K562 (cell line): ENCODE results near the gene RBM18. TPM values are rescaled to one million over a fixed set of nuclear protein-coding genes. Genes with fewer than 3 reads are reported as not detected.

Experiments used
- ATAC-seq: fragments of 200-7000 bp; cut with Tn5 transposase; 3 replicates; pipeline ENCODE4 v1.9.1; 2020; ENCODE audit warnings: moderate library complexity
- BruUV-seq: library from RNA; stranded (reverse); fragments of 400-500 nt; replicated peaks from 2 replicates; lab custom pipeline; 2021; lab: Mats Ljungman, UMichigan
- CTCF ChIA-PET: fragments of 300-600 bp; formaldehyde crosslinking; extraction: SDS; loops from one replicate; lab custom pipeline; 2021; ENCODE audit warnings: low intra/inter-chr PET ratio; lab: Yijun Ruan, JAX
- POLR2A ChIA-PET: fragments of 300-600, 350-650 bp; sonication (Branson Sonifier 250); formaldehyde crosslinking; extraction: SDS; loops from one replicate; lab custom pipeline; 2021; ENCODE audit warnings: antibody characterized with exemption, inconsistent platforms; lab: Yijun Ruan, JAX
- DNase-seq, 4 experiments: peaks; one replicate each; pipeline versions ENCODE4 v3.0.0 to v3.0.0-alpha.2; 2011 to 2018; ENCODE audit warnings: low spot score in 3 of 4, mixed read lengths in 3 of 4; ENCODE audit errors: extremely low read depth in 1 of 4
- FAIRE-seq: peaks from 2 replicates; lab custom pipeline; 2011; peaks lifted over from hg19 to GRCh38; lab: Jason Lieb, UNC
- H2AFZ ChIP-seq: 2 replicates; pipeline ENCODE4 v1.6.0; 2011; ENCODE audit warnings: low read depth, low read length, control low read depth, inconsistent platforms
- H3K27ac ChIP-seq: fragments of 200-600 bp; 3 replicates; pipeline ENCODE4 v1.8.0; 2011; ENCODE audit warnings: low read depth, mild to moderate bottlenecking, control low read depth, inconsistent platforms, low read length, moderate library complexity, mixed read lengths; ENCODE audit errors: extremely low read depth
- H3K27me3 ChIP-seq, 2 experiments: fragments of 300-600 bp in 1 of 2; 2 replicates in 1 of 2; 3 replicates in 1 of 2; pipeline versions ENCODE4 v1.6.0 to v1.8.0; 2011; ENCODE audit warnings: inconsistent platforms in 2 of 2, low read length in 2 of 2, mild to moderate bottlenecking in 1 of 2, mixed read lengths in 1 of 2, moderate library complexity in 1 of 2; ENCODE audit not compliant: control insufficient read depth in 2 of 2, insufficient read depth in 2 of 2
- H3K36me3 ChIP-seq: fragments of 300-600 bp; 3 replicates; pipeline ENCODE4 v1.8.0; 2011; ENCODE audit warnings: mild to moderate bottlenecking, low read length, inconsistent platforms; ENCODE audit not compliant: control insufficient read depth, insufficient read depth
- H3K4me1 ChIP-seq, 2 experiments: fragments of 200-600 bp in 1 of 2; replicated peaks in 1 of 2; 2 replicates in 1 of 2; 3 replicates in 1 of 2; pipeline versions ENCODE4 v1.5.1 to v1.8.0; 2011; ENCODE audit warnings: inconsistent platforms in 2 of 2, low read length in 2 of 2, mild to moderate bottlenecking in 1 of 2, mixed read lengths in 1 of 2, moderate library complexity in 1 of 2; ENCODE audit not compliant: control insufficient read depth in 2 of 2, insufficient read depth in 2 of 2
- H3K4me2 ChIP-seq: 2 replicates; pipeline ENCODE4 v1.6.1; 2011; ENCODE audit warnings: low read length, control low read depth, inconsistent platforms, mixed read lengths; ENCODE audit not compliant: insufficient read depth
- H3K4me3 ChIP-seq: fragments of 200-600 bp; sonication (generic), shearing (Covaris generic); 2 replicates; pipeline ENCODE4 v1.5.1; 2016; ENCODE audit warnings: control low read depth, inconsistent platforms
- H3K79me2 ChIP-seq: fragments of 200-600 bp; 3 replicates; pipeline ENCODE4 v1.8.0; 2011; ENCODE audit warnings: low read length, inconsistent platforms; ENCODE audit not compliant: control insufficient read depth, insufficient read depth
- H3K9ac ChIP-seq, 2 experiments: 2 replicates each; pipeline versions ENCODE4 v1.6.0 to v1.6.1; 2011; ENCODE audit warnings: low read depth in 2 of 2, low read length in 2 of 2, control low read depth in 1 of 2, inconsistent platforms in 1 of 2, mild to moderate bottlenecking in 1 of 2, mixed read lengths in 1 of 2; ENCODE audit not compliant: insufficient read depth in 1 of 2
- H3K9me1 ChIP-seq: one replicate; pipeline ENCODE4 v1.6.0; 2011; ENCODE audit warnings: inconsistent platforms, mild to moderate bottlenecking, low read length, moderate library complexity; ENCODE audit not compliant: control insufficient read depth, insufficient read depth
- H3K9me3 ChIP-seq: replicated peaks from 2 replicates; pipeline ENCODE4 v1.5.1; 2011; ENCODE audit warnings: low read depth, low read length, inconsistent platforms; ENCODE audit not compliant: control insufficient read depth, insufficient read depth
- H4K20me1 ChIP-seq: replicated peaks from 2 replicates; pipeline ENCODE4 v1.6.1; 2011; ENCODE audit warnings: low read length, inconsistent platforms, mixed read lengths; ENCODE audit not compliant: control insufficient read depth, insufficient read depth
- BHLHE40 ChIP-seq: IDR thresholded peaks from 2 replicates; pipeline ENCODE4 v1.6.1; 2011; ENCODE audit warnings: low read length, improper control_type of control experiment
- DDX20 ChIP-seq: fragments of 450-650 bp; IDR thresholded peaks from 2 replicates; pipeline ENCODE4 v1.6.1; 2016; ENCODE audit warnings: missing genetic modification characterization, low read depth, mild to moderate bottlenecking, missing compliant biosample characterization, moderate library complexity
- E2F1 ChIP-seq: sonication (generic); formaldehyde crosslinking; IDR thresholded peaks from 2 replicates; pipeline ENCODE4 v1.8.1; 2023; ENCODE audit warnings: mild to moderate bottlenecking, missing genetic modification reagents, moderate library complexity
- ZNF311 ChIP-seq: fragments of 250-450 bp; sonication (Bioruptor Pico); IDR thresholded peaks from 2 replicates; pipeline ENCODE4 v1.4.0; 2020; ENCODE audit warnings: mild to moderate bottlenecking, moderate library complexity
- ZNF778 ChIP-seq: fragments of 450-650 bp; formaldehyde crosslinking; IDR thresholded peaks from 2 replicates; pipeline ENCODE4 v1.4.0; 2020; ENCODE audit warnings: mild to moderate bottlenecking, moderate library complexity
- WGBS: fragments of 100-300 bp; shearing (Covaris generic); methylation state at CpG from one replicate; pipeline ENCODE4 v1.1.6; 2016; ENCODE audit warnings: low coverage, mixed read lengths; ENCODE audit not compliant: insufficient coverage; ENCODE audit errors: missing lambda C conversion rate; 5-methylcytosine and 5-hydroxymethylcytosine counted together
- in situ Hi-C: fragments of 300-500 bp; cut with MboI; formaldehyde crosslinking; loops from 4 replicates; pipeline ENCODE4 v1.15.0; 2018; ENCODE audit warnings: inconsistent platforms, mixed read lengths
- intact Hi-C: fragments of 100-400 bp; cut with micrococcal nuclease; formaldehyde crosslinking; loops from 2 replicates; pipeline ENCODE4 v1.14.2; 2022
- polyA plus RNA-seq, 8 experiments: library from polyadenylated mRNA; depleted of rRNA in 4 of 8; stranded (reverse) in 5 of 8; unstranded in 3 of 8; fragments of >200 nt; fragmentation: Nextera tagmentation in 2 of 8; fragmentation: Illumina TruSeq in 1 of 8; extraction: Ambion mirVana in 2 of 8; extraction: Trizol in 1 of 8; gene quantifications; 2 replicates each; pipeline versions ENCODE4 v1.2.1 to v1.2.3, GENCODE V29; 2011 to 2014; ENCODE audit warnings: inconsistent platforms in 1 of 8, missing spikeins in 1 of 8
- total RNA-seq, 7 experiments: library from RNA; depleted of rRNA in 6 of 7; stranded (reverse); fragments of >200 nt in 6 of 7; fragmentation: Illumina TruSeq in 2 of 7; extraction: Trizol in 2 of 7; gene quantifications; 2 replicates each; pipeline versions ENCODE4 v1.2.1 to v1.2.3, GENCODE V29; 2011 to 2021; ENCODE audit warnings: low replicate concordance in 1 of 7
- TF ChIP-seq, protein P1 (sequence below): sonication (generic); formaldehyde crosslinking; IDR thresholded peaks from 2 replicates; pipeline ENCODE4 v1.9.0; 2022; ENCODE audit warnings: mild to moderate bottlenecking, missing genetic modification reagents
- TF ChIP-seq, protein P2 (sequence below): fragments of 450-650 bp; IDR thresholded peaks from 2 replicates; pipeline ENCODE4 v1.7.1; 2018; ENCODE audit warnings: mild to moderate bottlenecking, low read depth; ENCODE audit not compliant: partially characterized antibody
- TF ChIP-seq, protein P3 (sequence below), 2 experiments: fragments of 450-650 bp; IDR thresholded peaks; 2 replicates each; pipeline ENCODE4 v1.6.1; 2016

RBM18 gene
- total and polyA plus RNA-seq, 9 of the 15 experiments (the other 6 are each of a cell fraction or from before 2014, with no cell fraction given) = 7.9 to 86.3 (median 34.0) TPM

GRCh38 chr9:122190597-122191381 is 73.9 kb downstream of the RBM18 start:
- ChIA-PET POLR2A (interaction anchor here (0.6 to 1.6 kb wide), 3 partner anchors 8 to 11 kb away, joined by 3 to 5 read pairs (median 3); no protein-coding TSS in a partner anchor), CTCF (no interaction called here)
- no peaks in the 10 kb centered on the region for H3K9me3 ChIP-seq
- no peak for ATAC-seq
- H3K79me2 ChIP-seq = no peaks in the 10 kb centered on the region
- no peak for DNase-seq
- intact Hi-C loops = no loop called here
- H3K4me1 ChIP-seq = peaks cover 0 to 6% of the 10 kb centered on the region in 2 experiments; a peak in 2 of 5 replicates
- no peak overlapping the region for H3K27ac ChIP-seq
- no peaks in the 10 kb centered on the region for H4K20me1 ChIP-seq
- H3K9ac ChIP-seq = peak overlapping the region in 1 of 2 experiments; percentile 45; a peak in 1 of 4 replicates
- H2AFZ ChIP-seq = no peak overlapping the region
- FAIRE-seq = no peak
- no peak overlapping the region for H3K4me3 ChIP-seq
- WGBS = 52% methylated on average over 10 of the region's 12 CpGs
- H3K27me3 ChIP-seq = no peaks in the 10 kb centered on the region
- no TSS peak for BruUV-seq
- no peak overlapping the region for H3K4me2 ChIP-seq
- H3K36me3 ChIP-seq = no peaks in the 10 kb centered on the region
- no peaks in the 10 kb centered on the region for H3K9me1 ChIP-seq
- TF ChIP-seq ZNF311 (CRISPR knock-in tag) = no peak
- TF ChIP-seq DDX20 (tag) = no peak
- TF ChIP-seq, protein P1, sequence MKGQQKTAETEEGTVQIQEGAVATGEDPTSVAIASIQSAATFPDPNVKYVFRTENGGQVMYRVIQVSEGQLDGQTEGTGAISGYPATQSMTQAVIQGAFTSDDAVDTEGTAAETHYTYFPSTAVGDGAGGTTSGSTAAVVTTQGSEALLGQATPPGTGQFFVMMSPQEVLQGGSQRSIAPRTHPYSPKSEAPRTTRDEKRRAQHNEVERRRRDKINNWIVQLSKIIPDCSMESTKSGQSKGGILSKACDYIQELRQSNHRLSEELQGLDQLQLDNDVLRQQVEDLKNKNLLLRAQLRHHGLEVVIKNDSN (CRISPR knock-in tag) = peak; percentile 54
- TF ChIP-seq, protein P2, sequence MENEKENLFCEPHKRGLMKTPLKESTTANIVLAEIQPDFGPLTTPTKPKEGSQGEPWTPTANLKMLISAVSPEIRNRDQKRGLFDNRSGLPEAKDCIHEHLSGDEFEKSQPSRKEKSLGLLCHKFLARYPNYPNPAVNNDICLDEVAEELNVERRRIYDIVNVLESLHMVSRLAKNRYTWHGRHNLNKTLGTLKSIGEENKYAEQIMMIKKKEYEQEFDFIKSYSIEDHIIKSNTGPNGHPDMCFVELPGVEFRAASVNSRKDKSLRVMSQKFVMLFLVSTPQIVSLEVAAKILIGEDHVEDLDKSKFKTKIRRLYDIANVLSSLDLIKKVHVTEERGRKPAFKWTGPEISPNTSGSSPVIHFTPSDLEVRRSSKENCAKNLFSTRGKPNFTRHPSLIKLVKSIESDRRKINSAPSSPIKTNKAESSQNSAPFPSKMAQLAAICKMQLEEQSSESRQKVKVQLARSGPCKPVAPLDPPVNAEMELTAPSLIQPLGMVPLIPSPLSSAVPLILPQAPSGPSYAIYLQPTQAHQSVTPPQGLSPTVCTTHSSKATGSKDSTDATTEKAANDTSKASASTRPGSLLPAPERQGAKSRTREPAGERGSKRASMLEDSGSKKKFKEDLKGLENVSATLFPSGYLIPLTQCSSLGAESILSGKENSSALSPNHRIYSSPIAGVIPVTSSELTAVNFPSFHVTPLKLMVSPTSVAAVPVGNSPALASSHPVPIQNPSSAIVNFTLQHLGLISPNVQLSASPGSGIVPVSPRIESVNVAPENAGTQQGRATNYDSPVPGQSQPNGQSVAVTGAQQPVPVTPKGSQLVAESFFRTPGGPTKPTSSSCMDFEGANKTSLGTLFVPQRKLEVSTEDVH = no peak
- peak; percentile 39; the same call in 1 of the 2 replicates for TF ChIP-seq BHLHE40
- TF ChIP-seq ZNF778 (CRISPR knock-in tag) = no peak
- TF ChIP-seq E2F1 (CRISPR knock-in tag) = no peak
- TF ChIP-seq, protein P3, sequence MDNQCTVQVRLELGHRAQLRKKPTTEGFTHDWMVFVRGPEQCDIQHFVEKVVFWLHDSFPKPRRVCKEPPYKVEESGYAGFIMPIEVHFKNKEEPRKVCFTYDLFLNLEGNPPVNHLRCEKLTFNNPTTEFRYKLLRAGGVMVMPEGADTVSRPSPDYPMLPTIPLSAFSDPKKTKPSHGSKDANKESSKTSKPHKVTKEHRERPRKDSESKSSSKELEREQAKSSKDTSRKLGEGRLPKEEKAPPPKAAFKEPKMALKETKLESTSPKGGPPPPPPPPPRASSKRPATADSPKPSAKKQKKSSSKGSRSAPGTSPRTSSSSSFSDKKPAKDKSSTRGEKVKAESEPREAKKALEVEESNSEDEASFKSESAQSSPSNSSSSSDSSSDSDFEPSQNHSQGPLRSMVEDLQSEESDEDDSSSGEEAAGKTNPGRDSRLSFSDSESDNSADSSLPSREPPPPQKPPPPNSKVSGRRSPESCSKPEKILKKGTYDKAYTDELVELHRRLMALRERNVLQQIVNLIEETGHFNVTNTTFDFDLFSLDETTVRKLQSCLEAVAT (IDR thresholded peaks at IDR 0.05) = no peak
- in situ Hi-C loops = no loop called here
